Smooth muscle cell (in vitro differentiated cells): ENCODE results near the gene ITPRIPL1. TPM values are rescaled to one million over a fixed set of nuclear protein-coding genes. Genes with fewer than 3 reads are reported as not detected.

Source experiments
- DNase-seq: peaks from one replicate; lab custom pipeline; 2025; ENCODE audit not compliant: unreplicated experiment; lab: John Stamatoyannopoulos, UW
- H2AFZ ChIP-seq: fragments of 200-600 bp; sonication (generic); 2 replicates; pipeline ENCODE4 v1.6.0; 2016; ENCODE audit warnings: antibody characterized with exemption, low read depth, mild to moderate bottlenecking
- H3F3A ChIP-seq: fragments of 200-600 bp; sonication (generic); 2 replicates; pipeline ENCODE4 v1.6.0; 2017; ENCODE audit warnings: antibody characterized with exemption, low read depth
- H3K27ac ChIP-seq: fragments of 200-600 bp; sonication (generic); 2 replicates; pipeline ENCODE4 v1.5.1; 2016; ENCODE audit warnings: low read depth, mild to moderate bottlenecking
- H3K27me3 ChIP-seq: fragments of 200-600 bp; sonication (generic); 2 replicates; pipeline ENCODE4 v1.6.1; 2016; ENCODE audit warnings: low read depth, mild to moderate bottlenecking
- H3K36me3 ChIP-seq: fragments of 200-600 bp; sonication (generic); 2 replicates; pipeline ENCODE4 v1.5.1; 2016; ENCODE audit warnings: low read depth
- H3K4me1 ChIP-seq: fragments of 200-600 bp; sonication (generic); 2 replicates; pipeline ENCODE4 v1.5.1; 2016; ENCODE audit warnings: low read depth
- H3K4me2 ChIP-seq: fragments of 200-600 bp; sonication (generic); 2 replicates; pipeline ENCODE4 v1.6.0; 2016; ENCODE audit warnings: mild to moderate bottlenecking
- H3K4me3 ChIP-seq: fragments of 200-600 bp; sonication (generic); 2 replicates; pipeline ENCODE4 v1.5.1; 2016; ENCODE audit warnings: mild to moderate bottlenecking
- H3K79me2 ChIP-seq: fragments of 200-600 bp; sonication (generic); 2 replicates; pipeline ENCODE4 v1.6.0; 2016; ENCODE audit warnings: low read depth, mild to moderate bottlenecking
- H3K9ac ChIP-seq: fragments of 200-600 bp; sonication (generic); 2 replicates; pipeline ENCODE4 v1.6.0; 2016; ENCODE audit warnings: low read depth
- H3K9me3 ChIP-seq: fragments of 200-600 bp; sonication (generic); replicated peaks from 2 replicates; pipeline ENCODE4 v1.5.1; 2016; ENCODE audit warnings: low read depth
- H4K20me1 ChIP-seq: fragments of 200-600 bp; sonication (generic); 2 replicates; pipeline ENCODE4 v1.6.0; 2016; ENCODE audit warnings: low read depth
- WGBS: methylation state at CpG from one replicate; pipeline ENCODE4 v1.1.7; 2016; ENCODE audit warnings: low lambda C conversion rate; 5-methylcytosine and 5-hydroxymethylcytosine counted together
- polyA plus RNA-seq: library from polyadenylated mRNA; unstranded; fragments of >200 nt; fragmentation: Nextera tagmentation; extraction: Ambion mirVana; gene quantifications from 2 replicates; pipeline ENCODE4 v1.2.1, GENCODE V29; 2016
- total RNA-seq: library from RNA; depleted of rRNA; stranded (reverse); fragments of >200 nt; gene quantifications from 2 replicates; pipeline ENCODE4 v1.2.3, GENCODE V29; 2014
- TF ChIP-seq, protein P1 (sequence below): fragments of 200-600 bp; sonication (generic); IDR thresholded peaks from 2 replicates; pipeline ENCODE4 v1.5.1; 2017; ENCODE audit warnings: borderline replicate concordance, mild to moderate bottlenecking, antibody characterized with exemption; ENCODE audit not compliant: insufficient read depth, poor library complexity, severe bottlenecking

ITPRIPL1 gene
- total and polyA plus RNA-seq, 2 experiments from 2014 or later = 3.5 to 4.3 TPM

DNA sequence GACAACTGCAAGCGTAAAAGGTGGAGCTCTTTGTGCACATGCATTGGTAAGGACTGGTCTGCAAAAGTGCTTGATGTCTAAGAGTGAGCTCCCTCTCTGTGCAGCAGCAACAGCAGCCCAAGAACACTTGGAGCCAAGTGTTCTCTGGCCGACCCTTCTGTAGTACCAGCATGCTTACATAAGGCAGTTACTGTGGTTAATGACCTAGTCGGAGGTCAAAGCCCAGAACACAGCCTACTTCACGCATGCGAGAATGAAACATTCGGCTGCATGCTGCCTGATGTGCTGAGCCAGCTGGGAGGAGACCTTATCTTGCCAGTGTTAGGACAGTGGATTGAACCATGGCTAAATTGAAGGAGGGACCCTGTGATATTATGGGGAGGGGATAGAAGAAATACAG is 31.8 kb downstream of the ITPRIPL1 start:
- 98% methylated on average over 6 of the region's 6 CpGs for WGBS

DNA sequence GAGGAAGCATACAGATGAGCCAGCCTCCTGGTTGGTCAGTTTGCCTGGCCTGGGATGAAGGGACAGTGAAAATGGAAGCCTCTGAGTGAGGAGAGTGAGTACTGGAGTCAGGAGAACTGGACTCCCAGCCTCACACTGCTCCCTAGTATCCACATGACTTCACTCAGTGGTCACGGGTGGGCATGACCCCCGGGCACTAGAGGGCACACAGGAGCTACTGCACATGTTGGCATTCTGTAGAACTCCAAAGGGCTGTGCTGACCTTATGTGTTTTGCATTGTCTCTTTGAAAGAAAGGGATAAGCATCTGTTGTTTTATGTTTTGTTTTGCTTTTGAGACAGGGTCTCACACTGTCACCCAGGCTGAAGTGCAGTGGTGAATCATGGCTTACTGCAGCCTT is 34.2 kb downstream of the ITPRIPL1 start:
- Histone ChIP-seq H3K27me3 (no peaks in the 10 kb centered on the region), H3K9me3 (no peaks in the 10 kb centered on the region), H3K36me3 (no peaks in the 10 kb centered on the region), H4K20me1 (no peaks in the 10 kb centered on the region), H3K9ac (no peak overlapping the region), H3K4me1 (no peaks in the 10 kb centered on the region), H3F3A (no peaks in the 10 kb centered on the region), H3K4me2 (no peak overlapping the region), H3K27ac (no peak overlapping the region), H2AFZ (no peak overlapping the region), H3K79me2 (no peaks in the 10 kb centered on the region), H3K4me3 (no peak overlapping the region)
- no peak for DNase-seq
- 100% methylated on average over 2 of the region's 2 CpGs for WGBS
- TF ChIP-seq, protein P1, sequence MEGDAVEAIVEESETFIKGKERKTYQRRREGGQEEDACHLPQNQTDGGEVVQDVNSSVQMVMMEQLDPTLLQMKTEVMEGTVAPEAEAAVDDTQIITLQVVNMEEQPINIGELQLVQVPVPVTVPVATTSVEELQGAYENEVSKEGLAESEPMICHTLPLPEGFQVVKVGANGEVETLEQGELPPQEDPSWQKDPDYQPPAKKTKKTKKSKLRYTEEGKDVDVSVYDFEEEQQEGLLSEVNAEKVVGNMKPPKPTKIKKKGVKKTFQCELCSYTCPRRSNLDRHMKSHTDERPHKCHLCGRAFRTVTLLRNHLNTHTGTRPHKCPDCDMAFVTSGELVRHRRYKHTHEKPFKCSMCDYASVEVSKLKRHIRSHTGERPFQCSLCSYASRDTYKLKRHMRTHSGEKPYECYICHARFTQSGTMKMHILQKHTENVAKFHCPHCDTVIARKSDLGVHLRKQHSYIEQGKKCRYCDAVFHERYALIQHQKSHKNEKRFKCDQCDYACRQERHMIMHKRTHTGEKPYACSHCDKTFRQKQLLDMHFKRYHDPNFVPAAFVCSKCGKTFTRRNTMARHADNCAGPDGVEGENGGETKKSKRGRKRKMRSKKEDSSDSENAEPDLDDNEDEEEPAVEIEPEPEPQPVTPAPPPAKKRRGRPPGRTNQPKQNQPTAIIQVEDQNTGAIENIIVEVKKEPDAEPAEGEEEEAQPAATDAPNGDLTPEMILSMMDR = no peak

More for the DNA sequence above, 31.8 kb downstream of the ITPRIPL1 start:
- H3F3A ChIP-seq = no peaks in the 10 kb centered on the region
- no peaks in the 10 kb centered on the region for H3K79me2 ChIP-seq
- no peaks in the 10 kb centered on the region for H3K9me3 ChIP-seq
- H4K20me1 ChIP-seq = no peaks in the 10 kb centered on the region
- H3K27me3 ChIP-seq = no peaks in the 10 kb centered on the region
- no peak overlapping the region for H3K4me2 ChIP-seq
- H3K4me3 ChIP-seq = no peak overlapping the region
- H3K36me3 ChIP-seq = no peaks in the 10 kb centered on the region
- H3K9ac ChIP-seq = no peak overlapping the region
- TF ChIP-seq, protein P1 = no peak
- H3K4me1 ChIP-seq = no peaks in the 10 kb centered on the region
- H3K27ac ChIP-seq = no peak overlapping the region
- H2AFZ ChIP-seq = no peak overlapping the region
- DNase-seq = no peak

DNA sequence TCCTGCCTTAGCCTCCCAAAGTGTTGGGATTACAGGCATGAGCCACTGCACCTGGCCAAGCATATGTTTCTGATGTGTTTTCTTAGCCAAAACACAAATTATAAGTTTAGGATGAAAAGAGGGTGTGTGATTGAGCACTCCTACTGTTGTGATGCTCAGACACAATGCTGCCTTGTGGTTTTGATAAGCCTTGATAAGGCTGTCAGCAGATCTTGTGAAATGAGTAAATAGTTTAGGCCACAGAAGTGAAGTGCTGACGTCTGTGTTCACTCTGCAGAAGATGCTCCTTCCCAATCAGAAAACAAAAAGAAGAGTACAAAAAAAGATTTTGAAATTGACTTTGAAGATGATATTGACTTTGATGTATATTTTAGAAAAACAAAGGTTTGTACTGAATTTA is 34.7 kb downstream of the ITPRIPL1 start:
- no peak for DNase-seq
- Histone ChIP-seq H3K79me2 (no peaks in the 10 kb centered on the region), H3K4me3 (no peak overlapping the region), H3K27me3 (no peaks in the 10 kb centered on the region), H4K20me1 (no peaks in the 10 kb centered on the region), H3K36me3 (no peaks in the 10 kb centered on the region), H2AFZ (no peak overlapping the region), H3K4me2 (no peak overlapping the region), H3K4me1 (no peaks in the 10 kb centered on the region), H3K9ac (no peak overlapping the region), H3K9me3 (no peaks in the 10 kb centered on the region), H3K27ac (no peak overlapping the region), H3F3A (no peaks in the 10 kb centered on the region)
- 64% methylated on average over 1 of the region's 1 CpG for WGBS
- TF ChIP-seq, protein P1 = no peak

DNA sequence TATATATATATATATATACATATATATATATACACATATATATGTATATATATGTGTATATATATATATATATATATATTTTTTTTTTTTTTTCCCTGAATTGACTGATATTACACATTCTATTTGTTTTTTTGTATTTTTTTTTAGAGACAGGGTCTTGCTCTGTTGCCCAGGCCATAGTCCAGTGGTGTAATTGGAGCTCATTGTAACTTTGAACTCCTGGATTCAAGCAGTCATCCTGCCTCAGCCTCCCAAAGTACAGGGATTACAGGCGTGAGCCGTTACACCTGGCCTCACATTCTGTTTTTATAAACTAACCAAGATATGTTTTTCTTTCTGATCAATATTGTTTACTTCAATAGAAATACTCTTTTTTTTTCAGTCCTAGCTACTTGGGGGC is 36.6 kb downstream of the ITPRIPL1 start:
- no peaks in the 10 kb centered on the region for H3K36me3 ChIP-seq
- H3K27me3 ChIP-seq = no peaks in the 10 kb centered on the region
- H3K4me2 ChIP-seq = no peak overlapping the region
- H4K20me1 ChIP-seq = no peaks in the 10 kb centered on the region
- DNase-seq = no peak
- H3K27ac ChIP-seq = no peak overlapping the region
- no peaks in the 10 kb centered on the region for H3K4me1 ChIP-seq
- no peak overlapping the region for H3K4me3 ChIP-seq
- WGBS = 100% methylated on average over 2 of the region's 2 CpGs
- H2AFZ ChIP-seq = no peak overlapping the region
- H3F3A ChIP-seq = no peaks in the 10 kb centered on the region
- TF ChIP-seq, protein P1 = no peak
- H3K79me2 ChIP-seq = no peaks in the 10 kb centered on the region
- no peak overlapping the region for H3K9ac ChIP-seq
- H3K9me3 ChIP-seq = no peaks in the 10 kb centered on the region
